Hematopoietic multipotent progenitor cell treated with erythropoietin and hydrocortisone succinate and interleukin-3 and kit ligand, for 8 days (in vitro differentiated cells): ENCODE results near the gene KCNMB1.

Source experiments
- DNase-seq: peaks from one replicate; pipeline ENCODE4 v3.0.0-alpha.2; 2015

KCNMB1 gene, protein sequence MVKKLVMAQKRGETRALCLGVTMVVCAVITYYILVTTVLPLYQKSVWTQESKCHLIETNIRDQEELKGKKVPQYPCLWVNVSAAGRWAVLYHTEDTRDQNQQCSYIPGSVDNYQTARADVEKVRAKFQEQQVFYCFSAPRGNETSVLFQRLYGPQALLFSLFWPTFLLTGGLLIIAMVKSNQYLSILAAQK

DNA sequence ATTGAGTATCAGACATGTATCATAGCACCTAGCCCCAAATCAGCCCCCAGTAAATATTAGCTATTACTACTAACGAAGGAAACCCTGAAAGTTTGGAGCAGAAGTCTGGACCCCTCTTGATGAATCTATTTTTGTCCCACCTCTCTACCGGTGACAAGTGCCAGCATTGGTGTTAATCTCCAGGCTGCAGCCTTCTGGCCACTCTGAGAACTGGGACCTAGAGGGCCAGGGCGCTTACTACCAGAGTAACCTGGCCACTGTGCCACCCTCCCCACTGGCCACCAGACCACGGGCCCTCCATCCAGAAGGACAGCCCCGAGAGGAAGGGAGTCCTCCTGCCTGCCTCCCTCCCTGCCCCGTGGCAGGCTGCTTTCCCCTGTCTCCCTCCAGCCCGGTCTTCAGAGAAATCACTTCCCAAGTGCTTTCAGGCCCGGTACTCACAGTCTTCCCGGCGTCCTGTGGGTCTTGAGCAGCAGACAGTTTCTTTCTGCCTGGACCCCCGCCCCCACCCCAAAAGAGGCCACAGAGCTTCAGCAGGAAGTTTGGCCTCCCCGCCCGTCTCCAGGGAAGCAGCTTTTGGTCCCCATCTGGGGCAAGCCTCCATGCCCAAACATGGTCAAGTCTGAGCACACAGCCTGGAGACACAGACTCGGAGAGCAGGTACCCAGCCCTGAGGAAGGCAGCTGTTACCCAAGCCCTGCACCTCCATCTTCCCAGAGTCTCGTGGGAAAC lies at the start of gene KCNMB1:
Gene KCNMB1 (minus strand): TSS at position 550 of the 732 bp plus-strand sequence. CDS start 3,920 bp downstream, outside the sequence.
- no peak for DNase-seq

DNA sequence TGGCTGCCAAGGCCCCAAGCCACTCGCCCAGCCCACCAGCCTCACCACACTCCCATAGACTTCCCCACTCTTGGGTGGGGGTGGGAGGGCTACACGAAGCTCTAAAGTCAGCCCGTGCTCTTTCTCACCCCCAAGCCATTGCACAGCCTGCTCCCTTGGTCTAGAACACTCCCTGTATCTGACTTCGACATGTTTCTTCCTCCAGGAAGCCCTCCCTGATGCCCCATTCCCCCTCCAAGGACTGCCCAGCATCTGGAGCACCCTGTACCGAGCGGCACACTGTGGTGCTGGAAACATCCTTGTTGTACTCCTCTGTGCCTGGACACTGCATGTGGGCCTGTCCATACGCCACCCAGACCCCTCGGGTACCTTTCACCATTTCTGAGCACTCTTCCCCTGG lies 49.4 kb upstream of the KCNMB1 start:
- DNase-seq = no peak

DNA sequence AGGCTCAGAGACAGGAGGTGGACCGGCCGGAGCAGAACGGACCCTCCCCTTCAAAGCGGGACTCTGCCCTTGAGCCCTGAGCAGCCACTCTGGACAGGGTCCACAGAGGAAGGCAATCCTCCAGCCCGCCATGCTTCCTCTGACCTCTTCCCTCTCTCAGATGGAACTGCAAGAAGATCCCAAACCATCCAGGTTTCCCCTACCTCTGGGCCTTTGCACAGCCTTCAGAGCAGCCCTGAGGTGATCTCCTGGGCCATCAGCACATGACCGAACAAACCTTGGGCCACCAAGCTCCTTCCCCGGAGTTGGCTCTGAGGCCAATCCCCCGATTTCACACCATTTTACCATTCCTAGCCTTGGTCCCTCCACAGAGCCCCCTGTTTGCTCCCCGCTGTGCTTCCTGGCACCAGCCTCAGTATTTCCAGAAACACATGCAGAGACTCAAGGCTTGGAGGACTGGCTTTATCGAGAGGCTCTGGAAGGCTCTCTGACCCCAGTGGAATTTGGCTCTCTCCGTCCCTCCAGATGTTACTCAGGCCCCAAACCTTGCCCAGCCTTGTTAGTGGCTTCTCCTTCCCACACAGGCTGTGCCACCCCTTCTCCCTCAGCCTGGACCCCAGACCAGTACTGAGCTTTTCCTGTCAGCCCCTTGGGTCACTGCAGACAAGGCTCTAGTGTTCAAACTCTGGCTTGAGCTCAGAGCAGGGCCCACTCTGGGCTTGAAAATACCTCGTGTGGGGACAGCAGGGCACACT lies 48.6 kb upstream of the KCNMB1 start:
- DNase-seq = no peak

DNA sequence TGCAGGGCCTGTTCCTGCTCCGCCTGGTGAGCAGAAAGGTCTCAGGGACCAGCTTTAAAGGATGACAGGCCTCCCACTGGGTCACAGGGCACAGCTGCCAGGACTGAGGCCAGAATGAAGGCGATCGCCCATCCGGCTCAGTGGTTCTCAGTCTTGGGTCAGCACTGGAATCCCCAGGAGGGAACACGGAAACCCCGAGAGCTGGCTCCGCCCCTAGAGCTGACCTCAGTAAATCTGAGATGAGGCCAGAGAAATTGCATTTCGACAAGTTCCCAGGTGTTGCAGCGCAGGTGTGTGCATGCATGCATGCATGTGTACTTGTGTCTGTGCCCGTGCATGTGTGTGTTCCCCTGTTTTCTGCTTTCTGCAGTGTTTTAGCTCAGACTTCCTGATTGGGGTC lies 47.2 kb upstream of the KCNMB1 start:
- DNase-seq = no peak

DNA sequence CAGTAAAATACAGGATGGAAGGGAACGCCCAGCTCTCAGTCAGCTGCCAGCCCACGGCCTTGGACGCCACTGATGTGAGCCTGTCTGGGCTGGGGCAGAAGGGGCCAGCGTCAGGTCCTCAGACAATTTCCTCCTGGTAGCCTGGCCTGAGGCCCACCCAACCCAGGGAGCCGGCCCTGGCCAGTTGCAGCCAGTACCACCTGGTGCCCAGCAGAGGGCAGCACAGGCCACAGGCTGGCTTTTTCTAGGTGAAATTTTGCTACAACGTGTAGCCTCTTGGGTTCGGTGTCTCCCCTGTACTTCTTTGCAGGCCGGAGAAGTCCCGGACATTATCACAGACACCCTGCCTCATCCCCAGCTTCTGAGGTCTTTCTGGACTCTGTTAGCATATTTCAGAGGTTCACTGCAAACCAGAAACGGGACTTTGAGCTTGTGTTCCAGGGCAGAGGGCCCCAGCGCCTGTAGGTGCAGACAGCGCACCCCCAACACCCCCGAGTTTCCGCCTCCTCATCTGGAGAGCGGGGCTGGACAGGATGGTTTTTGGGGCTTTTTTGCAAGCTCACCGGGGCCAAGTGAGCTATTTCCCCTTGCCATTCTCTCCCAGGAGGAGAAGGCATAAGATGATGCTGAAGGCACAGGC lies 45.9 kb upstream of the KCNMB1 start:
- peak; percentile 53 for DNase-seq

DNA sequence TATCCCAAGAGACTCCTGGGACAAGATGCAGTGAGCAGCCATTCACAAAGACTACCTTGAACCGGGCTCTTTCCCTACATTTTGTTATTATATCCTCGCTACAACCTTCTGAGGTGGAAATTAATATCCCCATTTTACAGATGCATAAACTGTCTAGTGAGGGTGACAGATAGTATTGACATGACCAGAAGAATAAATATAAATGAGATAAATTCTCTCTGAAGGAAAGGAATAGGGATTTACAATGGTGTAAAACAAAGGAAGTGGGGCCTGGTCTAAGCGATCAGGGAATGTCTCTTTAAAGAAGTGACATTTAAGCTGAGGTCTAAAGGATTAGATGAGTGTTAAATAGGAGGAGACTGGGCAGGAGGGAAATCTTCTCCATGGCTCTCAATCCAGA lies 43.5 kb upstream of the KCNMB1 start:
- no peak for DNase-seq

DNA sequence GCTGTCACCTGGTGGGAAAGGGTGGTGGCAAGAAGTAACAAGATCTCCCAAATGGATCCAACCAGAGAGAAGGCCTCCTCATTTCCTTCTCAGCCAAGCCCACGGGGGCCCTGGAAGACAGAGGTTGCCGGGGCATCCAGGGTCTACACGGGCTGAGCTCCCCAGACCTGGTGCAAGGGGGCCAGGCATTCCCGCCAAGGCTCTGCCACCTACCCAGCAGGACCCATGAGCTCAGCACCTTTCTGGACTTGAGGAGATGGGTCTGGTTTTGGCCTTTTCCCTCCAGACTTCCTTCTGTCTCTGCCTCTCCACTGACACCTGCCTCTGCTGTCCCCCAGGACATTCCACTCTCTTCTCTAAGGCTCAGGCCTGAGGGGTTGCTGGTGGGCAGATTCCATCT lies 42.4 kb upstream of the KCNMB1 start:
- DNase-seq = no peak

DNA sequence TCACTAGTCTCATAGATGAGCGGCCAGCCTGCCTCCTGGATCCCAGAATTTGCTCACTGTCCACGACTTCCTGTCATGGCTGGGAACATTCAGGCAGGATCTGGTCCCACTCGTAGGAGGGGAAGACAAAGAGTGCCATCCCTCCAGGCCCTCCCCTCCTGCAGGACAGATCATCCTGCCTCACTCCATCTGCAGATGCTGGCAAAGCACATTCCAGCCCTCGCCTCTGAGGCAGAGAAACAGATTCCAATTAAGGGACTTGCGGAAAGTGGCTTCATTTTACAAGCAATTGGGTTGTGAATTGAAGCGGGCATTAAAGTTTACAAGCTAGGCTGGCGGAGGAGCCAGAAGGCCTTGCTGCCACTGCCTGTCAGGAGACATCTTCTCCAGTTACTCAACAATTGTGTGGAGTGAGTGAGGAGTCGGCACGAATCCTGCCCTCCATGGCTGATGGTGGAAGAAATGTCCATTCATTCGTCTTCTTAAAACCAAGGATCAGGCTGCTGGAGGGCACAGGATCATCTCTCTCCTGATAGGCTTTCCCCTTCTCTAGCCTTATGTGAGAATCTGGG lies 41.8 kb upstream of the KCNMB1 start:
- DNase-seq = no peak

DNA sequence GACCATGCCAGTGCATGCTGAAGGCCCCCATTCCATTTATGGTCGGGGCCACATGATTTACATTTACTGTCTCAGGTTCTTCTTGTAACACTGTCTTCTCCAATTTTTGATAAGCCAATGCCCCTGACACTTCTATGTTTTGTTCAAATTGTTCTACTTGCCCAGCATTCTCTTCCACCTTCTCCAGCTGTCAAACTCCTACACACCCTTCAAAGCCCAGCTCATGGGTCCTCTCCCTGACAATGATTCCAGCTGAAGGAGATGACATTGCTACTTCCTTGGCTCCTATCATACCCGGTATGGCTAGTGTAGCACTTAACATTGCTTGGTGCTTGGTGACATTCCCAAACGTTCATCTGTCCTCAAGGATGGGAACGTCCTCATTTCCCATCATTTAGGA lies 41.1 kb upstream of the KCNMB1 start:
- DNase-seq = no peak

DNA sequence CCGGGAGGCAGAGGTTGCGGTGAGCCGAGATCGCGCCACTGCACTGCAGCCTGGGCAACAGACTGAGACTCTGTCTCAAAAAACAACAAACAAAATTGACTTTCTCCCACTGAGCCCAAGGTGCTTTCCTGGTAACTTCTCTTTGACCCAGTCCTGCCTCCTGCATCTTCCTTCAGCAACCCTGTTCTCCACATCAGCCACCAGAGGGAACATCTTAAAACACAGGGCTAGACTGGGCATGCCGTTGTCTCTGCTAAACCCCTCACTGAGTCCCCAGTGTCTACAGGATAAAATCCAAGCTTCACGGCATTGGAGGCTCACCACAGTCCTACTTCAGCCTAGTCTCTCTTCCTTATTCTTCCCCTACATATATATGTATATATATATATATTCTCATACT lies 39.8 kb upstream of the KCNMB1 start:
- no peak for DNase-seq

DNA sequence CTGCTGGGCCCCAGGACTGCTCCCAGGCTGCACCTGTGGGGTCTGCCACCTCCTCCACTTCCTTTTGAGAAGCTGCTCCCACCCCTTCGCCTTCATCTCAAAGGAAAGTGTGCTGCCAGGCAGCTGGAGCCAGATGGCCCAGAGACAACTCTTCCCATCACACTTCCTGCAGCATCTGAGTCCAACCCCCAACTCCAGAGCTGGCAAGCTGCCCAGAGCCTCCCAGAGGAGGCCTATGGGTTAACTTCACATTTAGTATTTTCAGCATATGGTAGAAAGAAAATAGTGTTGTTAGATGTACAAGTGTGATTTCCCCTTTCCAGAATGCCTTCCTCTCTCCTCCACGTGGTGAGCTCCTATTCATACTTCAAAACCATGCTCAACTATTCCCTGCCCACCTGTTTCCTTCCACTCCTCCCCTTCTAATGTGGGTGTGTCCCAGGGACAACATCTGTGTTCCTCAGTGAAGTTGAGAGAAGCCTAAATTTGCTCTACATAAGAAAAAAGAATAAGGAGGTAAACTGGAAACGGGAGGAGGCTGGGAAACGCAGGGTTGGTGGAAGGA lies 38.6 kb upstream of the KCNMB1 start:
- no peak for DNase-seq

DNA sequence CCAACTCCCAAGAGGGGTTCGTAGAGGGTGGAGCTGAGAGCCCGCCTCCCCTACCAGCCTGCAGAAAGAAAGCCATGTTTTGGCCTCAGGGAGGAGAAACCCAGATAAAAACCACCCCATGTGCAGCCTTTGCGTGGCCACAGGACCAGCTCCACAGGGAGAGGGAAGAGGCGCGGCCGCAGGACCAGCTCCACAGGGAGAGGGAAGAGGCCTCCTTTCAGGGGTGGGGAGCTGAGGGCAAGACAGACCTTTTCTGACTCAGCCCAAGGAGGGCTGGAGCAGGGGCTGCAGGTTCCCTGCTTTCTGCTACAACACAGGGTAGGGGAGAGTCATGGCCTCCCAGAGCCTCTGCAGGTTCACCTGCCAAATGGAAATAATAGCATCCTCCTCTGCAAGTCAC lies 37.6 kb upstream of the KCNMB1 start:
- DNase-seq = no peak

DNA sequence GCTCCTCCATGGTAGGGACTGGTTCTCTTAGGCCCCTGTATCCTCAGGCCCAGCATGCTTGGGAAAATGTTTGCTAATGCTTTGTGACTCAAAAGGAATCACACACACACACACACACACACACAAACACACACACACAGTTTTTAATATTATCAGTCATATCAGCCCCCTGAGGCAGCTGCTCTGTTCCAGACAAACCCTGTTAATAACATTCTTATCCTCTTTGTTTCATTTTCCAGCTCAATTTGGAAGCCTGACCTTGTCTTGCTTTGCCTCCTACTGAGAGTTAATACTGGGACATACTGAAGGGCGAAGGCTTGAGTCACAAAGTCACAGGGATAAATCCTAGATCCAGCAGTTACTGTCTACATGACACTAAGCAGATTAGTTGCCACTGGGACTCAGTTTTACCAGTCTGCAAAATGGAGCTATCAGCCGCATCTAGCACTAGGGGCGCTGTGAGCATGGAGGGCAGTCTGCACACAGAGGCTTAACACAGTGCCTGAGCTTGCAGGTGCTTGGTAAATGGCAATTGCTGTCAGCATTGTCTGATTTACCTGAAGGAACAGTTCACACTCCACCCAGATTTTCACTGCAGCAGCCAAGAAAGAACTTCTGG lies 37.1 kb upstream of the KCNMB1 start:
- no peak for DNase-seq

DNA sequence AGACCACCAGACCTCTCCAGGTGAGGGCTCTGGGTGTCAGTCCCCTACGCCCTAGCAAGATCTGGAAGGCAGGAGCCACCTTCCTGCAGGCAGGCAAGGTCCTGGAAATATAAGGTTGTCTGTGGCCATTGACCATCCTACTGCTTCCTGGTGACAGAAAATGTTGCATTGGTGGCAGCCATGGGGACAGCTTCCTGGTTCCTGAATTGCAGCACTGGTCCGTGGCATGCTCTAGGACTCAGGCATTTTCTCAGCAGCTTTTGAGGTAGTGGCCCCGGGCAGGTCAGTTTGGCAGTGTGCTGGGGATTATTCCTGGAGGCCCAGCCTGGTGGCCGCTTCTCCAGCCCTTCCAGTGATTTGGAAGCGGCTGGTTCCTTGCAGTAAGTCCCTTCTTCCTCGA lies 36.6 kb upstream of the KCNMB1 start:
- DNase-seq = no peak

DNA sequence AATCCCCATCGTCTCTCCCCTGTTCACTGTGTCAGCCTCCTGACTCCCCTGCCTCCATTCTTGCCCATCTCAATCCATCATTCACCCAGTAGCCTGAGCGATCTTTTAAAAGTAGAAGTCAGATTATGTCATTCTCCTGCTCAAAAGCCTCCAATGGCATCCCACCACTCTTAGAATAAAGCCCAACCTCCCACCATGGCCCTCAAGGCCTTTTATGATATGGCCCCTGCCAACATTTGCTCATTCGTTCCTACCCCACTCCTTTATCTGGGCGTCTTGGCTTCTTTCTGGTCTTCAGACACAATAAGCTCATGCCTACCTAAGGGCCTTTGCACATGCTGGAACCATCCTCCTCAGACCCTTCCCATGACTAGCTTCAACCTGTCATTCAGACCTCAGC lies 35.5 kb upstream of the KCNMB1 start:
- DNase-seq = no peak

DNA sequence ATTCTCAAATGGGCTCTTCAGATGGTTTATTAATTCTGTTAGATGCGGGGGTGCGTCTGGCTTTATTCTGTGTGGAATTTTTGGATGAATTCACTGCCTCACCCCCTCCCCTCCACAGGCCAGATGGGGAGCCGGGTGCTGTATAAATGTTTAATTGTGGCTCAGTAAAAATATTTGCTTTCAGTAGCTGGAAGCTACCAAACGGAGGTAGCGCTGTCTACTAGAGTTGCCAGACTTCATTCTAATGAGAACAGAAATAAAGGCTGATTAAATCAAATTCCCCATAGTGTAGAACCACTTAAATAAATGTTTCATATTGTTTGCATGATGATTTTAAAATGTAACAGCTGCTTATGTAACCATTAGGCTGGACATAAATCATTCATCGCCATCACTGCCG lies 34.5 kb upstream of the KCNMB1 start:
- no peak for DNase-seq

DNA sequence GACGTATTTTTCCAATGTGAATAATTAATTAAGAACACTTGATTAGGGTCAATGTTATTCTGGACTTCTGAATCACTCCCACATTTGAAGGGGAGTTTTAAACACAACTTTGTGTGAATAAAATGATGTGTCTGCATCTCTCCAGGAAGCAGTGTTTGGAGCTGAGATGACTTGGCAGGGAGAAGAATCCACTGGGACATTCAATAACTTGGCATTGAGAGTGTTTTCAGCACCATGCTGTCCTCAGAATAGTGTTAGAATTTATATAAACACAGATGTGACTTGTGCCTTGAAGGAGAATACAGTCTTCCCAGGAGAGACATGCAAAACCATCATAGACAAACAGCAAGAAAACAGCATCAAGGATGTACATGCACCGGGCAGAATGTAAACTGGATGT lies 32.7 kb upstream of the KCNMB1 start:
- DNase-seq = no peak

DNA sequence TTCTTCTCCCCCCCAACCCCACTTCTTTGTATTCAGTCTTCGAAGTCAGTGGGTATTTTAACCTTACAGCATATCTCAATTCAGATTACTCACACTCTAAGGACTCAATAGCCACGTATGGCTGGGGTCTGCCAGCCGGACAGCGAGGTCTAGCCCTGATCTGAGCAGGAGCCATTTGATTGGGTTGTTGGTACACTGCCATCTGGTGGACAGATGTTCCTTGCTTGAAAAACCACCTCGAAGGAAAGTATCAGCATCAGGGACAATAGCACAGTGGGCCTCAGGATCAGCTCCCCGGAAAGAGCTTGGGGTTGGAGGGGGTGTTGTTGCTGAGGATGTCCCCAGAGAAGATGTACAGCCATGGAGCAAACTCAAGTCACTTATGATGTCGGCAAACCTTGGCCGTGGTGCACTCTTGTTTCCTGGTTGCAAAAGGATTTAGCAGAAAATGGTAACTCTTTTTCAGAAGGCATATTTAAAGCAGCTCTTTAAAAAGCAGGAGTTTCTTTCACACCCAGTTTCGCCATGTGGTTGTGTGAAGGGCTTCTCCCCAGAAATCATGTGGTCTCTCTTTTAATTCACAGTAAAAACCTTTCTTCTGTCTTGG lies 31.7 kb upstream of the KCNMB1 start:
- DNase-seq = peak; percentile 76

DNA sequence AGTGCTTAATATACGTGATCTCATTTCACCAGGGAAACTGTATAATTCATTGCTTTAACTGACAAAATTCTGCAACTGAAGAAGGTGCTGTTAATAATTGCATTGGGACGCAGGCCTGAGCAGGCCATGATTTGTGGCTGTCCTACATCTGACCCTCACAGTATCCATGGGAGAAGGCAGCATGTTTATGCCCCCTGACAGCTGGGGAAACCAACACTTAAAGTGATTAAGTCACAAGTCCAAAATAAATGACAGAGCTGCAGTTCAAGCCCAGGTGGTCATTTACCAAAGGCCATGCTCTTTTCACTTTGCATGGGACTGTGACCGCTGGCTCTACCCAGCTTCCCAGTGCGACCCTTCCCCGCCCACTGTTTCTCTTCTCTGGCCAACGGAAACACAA lies 30.5 kb upstream of the KCNMB1 start:
- DNase-seq = no peak

DNA sequence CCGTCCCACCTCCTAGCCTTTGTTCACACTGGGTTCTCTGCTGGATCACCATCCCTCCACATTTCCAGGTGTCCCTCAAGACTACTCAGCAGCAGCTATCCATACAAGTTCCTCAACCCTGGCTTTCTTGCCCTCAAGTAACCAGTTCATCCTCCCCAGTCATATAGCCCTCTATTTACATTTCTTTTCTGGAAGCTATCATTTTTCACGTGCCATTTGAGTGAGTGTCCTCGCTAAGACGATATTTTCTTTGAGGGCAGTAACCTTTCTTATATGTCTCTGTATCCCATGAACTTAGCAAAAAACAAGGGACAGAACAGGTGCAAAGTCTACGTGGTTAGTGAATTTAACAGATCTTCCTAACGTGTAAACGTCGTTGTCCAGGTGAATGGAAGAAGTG lies 29.6 kb upstream of the KCNMB1 start:
- no peak for DNase-seq

DNA sequence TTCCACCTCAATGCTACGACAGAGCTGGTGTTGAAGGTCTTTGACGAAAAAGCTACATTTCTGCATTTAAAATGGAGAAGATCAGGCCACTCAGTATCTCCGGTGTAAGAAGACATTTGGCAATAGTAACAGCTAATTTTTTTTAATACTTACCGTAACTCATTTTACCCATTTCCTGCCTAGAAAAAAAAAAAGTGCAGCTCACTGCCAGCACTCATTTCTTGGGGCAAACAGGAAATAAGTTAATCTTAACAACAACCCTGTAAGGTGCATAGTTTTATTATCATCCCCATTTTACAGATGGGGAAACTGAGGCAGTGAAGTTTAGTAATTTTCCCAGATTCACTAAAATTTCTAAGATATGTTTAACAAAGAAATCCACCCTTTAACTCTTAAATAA lies 27.4 kb upstream of the KCNMB1 start:
- DNase-seq = no peak

DNA sequence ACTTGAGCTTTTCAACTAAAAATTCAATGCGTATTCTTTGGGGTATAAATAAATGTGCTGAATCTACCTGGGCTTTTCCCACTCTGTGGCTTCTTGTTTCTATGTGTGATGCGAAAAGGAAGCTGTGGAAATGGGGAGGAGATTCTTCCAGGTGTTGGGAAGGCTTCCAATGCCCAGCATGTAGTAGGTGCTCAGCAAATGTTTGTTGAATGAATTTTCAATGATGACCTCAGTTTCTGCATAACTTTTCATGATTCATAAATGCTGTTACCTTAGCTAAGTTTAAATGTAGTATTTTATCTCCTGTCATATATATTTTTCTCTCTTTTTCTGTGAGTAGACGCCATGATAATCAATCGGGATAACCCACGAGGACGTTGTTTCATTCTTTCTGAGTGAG lies 25.6 kb upstream of the KCNMB1 start:
- no peak for DNase-seq
